ENCODE measurements around the gene TOX2.

DNA sequence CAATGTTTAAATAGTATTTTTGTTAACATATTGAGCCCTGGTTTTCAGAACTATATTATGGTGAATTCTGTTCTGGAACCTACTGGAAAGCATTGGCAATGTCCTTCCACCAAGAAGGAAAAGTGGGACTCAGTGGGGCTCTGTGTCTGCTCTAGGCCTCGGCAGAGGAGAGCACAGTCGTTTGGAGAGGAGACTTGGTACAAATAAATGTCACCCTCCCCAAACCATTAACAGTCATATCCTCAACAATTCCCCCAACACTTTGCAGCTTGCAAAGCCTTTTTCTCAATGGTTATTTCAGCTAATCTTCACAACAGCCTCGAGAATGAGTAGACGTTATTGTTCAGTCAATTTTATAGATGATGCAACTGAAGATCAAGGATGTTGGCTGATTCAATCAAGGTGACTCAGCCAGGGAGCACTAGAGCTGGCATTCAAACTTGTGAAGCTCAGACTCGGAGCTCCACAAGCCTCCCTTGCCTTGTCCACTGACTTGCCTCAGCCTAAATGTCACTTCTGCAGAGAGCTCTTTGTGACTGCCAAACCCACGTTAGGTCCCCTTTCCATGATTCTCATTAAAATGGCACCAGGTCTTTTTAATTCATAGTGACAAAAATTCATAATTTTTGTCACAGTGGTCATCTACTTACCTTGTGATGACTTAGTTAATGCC is 60.6 kb downstream of the TOX2 start:
- TF ChIP-seq TAF1 (IDR thresholded peaks at IDR 0.05; ENCODE audit: borderline replicate concordance, low read depth, low read length) (no peak), POLR2A (IDR thresholded peaks at IDR 0.05; ENCODE audit: low read depth, low read length) (no peak), POLR2AphosphoS5 (IDR thresholded peaks at IDR 0.05; ENCODE audit: low read depth, low read length) (no peak)

All from GM12892 (cell line).